ENCODE data around the gene NEDD4.

The NEDD4 gene

GRCh38 chr15:55909036-55909811, 84.2 kb downstream of the NEDD4 start:
- TF ChIP-seq POLR2AphosphoS5 (IDR thresholded peaks at IDR 0.05; ENCODE audit: low read depth, low read length), result no peak
- TF ChIP-seq FOXP2 (optimal IDR thresholded peaks at IDR 0.05; ENCODE audit: borderline replicate concordance, extremely low read depth, extremely low read length, insufficient read depth), result no peak
- no peak for TF ChIP-seq REST (IDR thresholded peaks at IDR 0.05; ENCODE audit: insufficient read depth in 1 of 2, low read depth in 2 of 2, low read length in 2 of 2)
- TF ChIP-seq SIN3A (IDR thresholded peaks at IDR 0.05; ENCODE audit: borderline replicate concordance, insufficient read depth, low read length), result no peak
- no peak for TF ChIP-seq TAF1 (IDR thresholded peaks at IDR 0.05; ENCODE audit: borderline replicate concordance, insufficient read depth, low read length)

GRCh38 chr15:55907797-55908196, 85.6 kb downstream of the NEDD4 start:
- no peak for TF ChIP-seq POLR2AphosphoS5 (IDR thresholded peaks at IDR 0.05; ENCODE audit: low read depth, low read length)
- no peak for TF ChIP-seq FOXP2 (optimal IDR thresholded peaks at IDR 0.05; ENCODE audit: borderline replicate concordance, extremely low read depth, extremely low read length, insufficient read depth)

GRCh38 chr15:55902981-55903380, 90.4 kb downstream of the NEDD4 start:
- TF ChIP-seq SIN3A (IDR thresholded peaks at IDR 0.05; ENCODE audit: borderline replicate concordance, insufficient read depth, low read length) (no peak), TAF1 (IDR thresholded peaks at IDR 0.05; ENCODE audit: borderline replicate concordance, insufficient read depth, low read length) (no peak), FOXP2 (optimal IDR thresholded peaks at IDR 0.05; ENCODE audit: borderline replicate concordance, extremely low read depth, extremely low read length, insufficient read depth) (no peak), REST (IDR thresholded peaks at IDR 0.05; ENCODE audit: insufficient read depth in 1 of 2, low read depth in 2 of 2, low read length in 2 of 2) (no peak), POLR2AphosphoS5 (IDR thresholded peaks at IDR 0.05; ENCODE audit: low read depth, low read length) (no peak)

GRCh38 chr15:55900019-55900418, 93.4 kb downstream of the NEDD4 start:
- TF ChIP-seq SIN3A (IDR thresholded peaks at IDR 0.05; ENCODE audit: borderline replicate concordance, insufficient read depth, low read length) (no peak), TAF1 (IDR thresholded peaks at IDR 0.05; ENCODE audit: borderline replicate concordance, insufficient read depth, low read length) (no peak), REST (IDR thresholded peaks at IDR 0.05; ENCODE audit: insufficient read depth in 1 of 2, low read depth in 2 of 2, low read length in 2 of 2) (no peak), POLR2AphosphoS5 (IDR thresholded peaks at IDR 0.05; ENCODE audit: low read depth, low read length) (no peak), FOXP2 (optimal IDR thresholded peaks at IDR 0.05; ENCODE audit: borderline replicate concordance, extremely low read depth, extremely low read length, insufficient read depth) (no peak)

- TF ChIP-seq POLR2AphosphoS5 (IDR thresholded peaks at IDR 0.05; ENCODE audit: low read depth, low read length) (no peak), TAF1 (IDR thresholded peaks at IDR 0.05; ENCODE audit: borderline replicate concordance, insufficient read depth, low read length) (no peak), FOXP2 (optimal IDR thresholded peaks at IDR 0.05; ENCODE audit: borderline replicate concordance, extremely low read depth, extremely low read length, insufficient read depth) (no peak), SIN3A (IDR thresholded peaks at IDR 0.05; ENCODE audit: borderline replicate concordance, insufficient read depth, low read length) (no peak), REST (IDR thresholded peaks at IDR 0.05; ENCODE audit: insufficient read depth in 1 of 2, low read depth in 2 of 2, low read length in 2 of 2) (no peak)
Measured at GRCh38 chr15:55899537-55899936, 93.9 kb downstream of the NEDD4 start.

Measured in PFSK-1 (cell line).